ENCODE measurements around the gene INHBA.

DNA sequence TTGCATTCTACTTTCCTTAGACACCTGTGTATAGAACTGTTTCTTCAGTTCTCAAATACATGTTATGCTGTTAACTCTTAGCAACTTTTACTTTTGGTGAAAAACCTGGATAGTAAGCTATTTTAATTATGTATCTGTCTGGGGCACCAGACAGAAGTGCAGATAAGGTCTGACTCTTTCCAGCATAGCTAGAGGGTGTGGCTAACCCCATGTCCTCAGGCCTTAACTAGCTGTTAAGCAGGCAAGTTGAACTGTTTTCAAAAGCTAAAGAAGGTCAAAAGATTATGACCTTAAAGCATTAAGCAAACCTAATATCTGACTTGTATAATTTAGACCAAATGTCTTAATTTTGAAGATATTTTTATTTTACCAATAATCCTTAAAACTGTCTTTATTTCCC, 45.1 kb upstream of the INHBA start:
- TF ChIP-seq, protein P1, sequence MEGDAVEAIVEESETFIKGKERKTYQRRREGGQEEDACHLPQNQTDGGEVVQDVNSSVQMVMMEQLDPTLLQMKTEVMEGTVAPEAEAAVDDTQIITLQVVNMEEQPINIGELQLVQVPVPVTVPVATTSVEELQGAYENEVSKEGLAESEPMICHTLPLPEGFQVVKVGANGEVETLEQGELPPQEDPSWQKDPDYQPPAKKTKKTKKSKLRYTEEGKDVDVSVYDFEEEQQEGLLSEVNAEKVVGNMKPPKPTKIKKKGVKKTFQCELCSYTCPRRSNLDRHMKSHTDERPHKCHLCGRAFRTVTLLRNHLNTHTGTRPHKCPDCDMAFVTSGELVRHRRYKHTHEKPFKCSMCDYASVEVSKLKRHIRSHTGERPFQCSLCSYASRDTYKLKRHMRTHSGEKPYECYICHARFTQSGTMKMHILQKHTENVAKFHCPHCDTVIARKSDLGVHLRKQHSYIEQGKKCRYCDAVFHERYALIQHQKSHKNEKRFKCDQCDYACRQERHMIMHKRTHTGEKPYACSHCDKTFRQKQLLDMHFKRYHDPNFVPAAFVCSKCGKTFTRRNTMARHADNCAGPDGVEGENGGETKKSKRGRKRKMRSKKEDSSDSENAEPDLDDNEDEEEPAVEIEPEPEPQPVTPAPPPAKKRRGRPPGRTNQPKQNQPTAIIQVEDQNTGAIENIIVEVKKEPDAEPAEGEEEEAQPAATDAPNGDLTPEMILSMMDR (optimal IDR thresholded peaks at IDR 0.05 in 1 of 3, IDR thresholded peaks at IDR 0.05 in 1 of 3, conservative IDR thresholded peaks at IDR 0.05 in 1 of 3; ENCODE audit: extremely low read depth in 1 of 3, insufficient read depth in 2 of 3, low read length in 3 of 3): no peak
- TF ChIP-seq EZH2 (IDR thresholded peaks at IDR 0.05; ENCODE audit: low read length): no peak

All from keratinocyte (primary cell).